ENCODE data around the gene EXOSC10. TPM values are rescaled to one million over a fixed set of nuclear protein-coding genes. Genes with fewer than 3 reads are reported as not detected.
"Not testable (repeated sequence)": the region's sequence is repeated elsewhere in the genome, so short reads cannot be mapped to it uniquely, and the experiment has no call there.

The EXOSC10 gene
- total and polyA plus RNA-seq, 2 of the 4 experiments (the other 2 are of a cell fraction): 64.5 to 66.0 TPM

- Histone ChIP-seq H3K4me2 (ENCODE audit: low read depth, low read length) (no peak overlapping the region), H3K56ac (ENCODE audit: extremely low read depth, insufficient read depth, low read length) (no peak overlapping the region), H3K27ac (ENCODE audit: insufficient read depth, low read length) (no peak overlapping the region), H3K18ac (ENCODE audit: low read depth, low read length) (no peak overlapping the region), H3K9ac (ENCODE audit: low read depth, low read length) (no peak overlapping the region), H2BK15ac (ENCODE audit: low read depth, low read length) (no peak overlapping the region), H3K4me3 (ENCODE audit: insufficient read depth, low read depth, low read length) (no peak overlapping the region), H4K5ac (ENCODE audit: low read depth, low read length) (no peak overlapping the region), H3K4me1 (ENCODE audit: control insufficient read depth, insufficient read depth, low read length) (no peaks in the 10 kb centered on the region), H4K8ac (ENCODE audit: low read depth in 2 of 2, low read length in 2 of 2) (no peak overlapping the region), H2BK20ac (ENCODE audit: low read depth, low read length) (no peak overlapping the region), H2BK120ac (ENCODE audit: low read depth, low read length) (no peak overlapping the region), H3K27me3 (ENCODE audit: control insufficient read depth, insufficient read depth, low read length) (no peaks in the 10 kb centered on the region), H2AFZ (replicated peaks; ENCODE audit: low read length, poor library complexity) (no peak overlapping the region), H3K36me3 (ENCODE audit: control insufficient read depth, insufficient read depth, low read length) (peaks cover 65% of the 10 kb centered on the region), H3K9me3 (ENCODE audit: control insufficient read depth, insufficient read depth, low read length) (no peaks in the 10 kb centered on the region), H4K91ac (ENCODE audit: insufficient read depth, low read depth, low read length) (no peak overlapping the region), H3K23ac (ENCODE audit: low read depth, low read length) (no peak overlapping the region), H3K14ac (replicated peaks; ENCODE audit: low read depth, low read length) (no peak overlapping the region), H2AK9ac (replicated peaks; ENCODE audit: low read depth, low read length, poor library complexity) (no peak overlapping the region), H2AK5ac (ENCODE audit: low read depth, low read length) (no peak overlapping the region), H2BK5ac (ENCODE audit: low read depth, low read length, poor library complexity, severe bottlenecking) (no peak overlapping the region), H4K20me1 (ENCODE audit: insufficient read depth, low read length) (peaks cover 32% of the 10 kb centered on the region), H3K79me1 (ENCODE audit: low read depth in 1 of 2, low read length in 2 of 2) (peaks cover 11 to 26% of the 10 kb centered on the region in 2 experiments; a peak in 3 of 4 replicates), H3K4ac (ENCODE audit: low read depth, low read length) (no peak overlapping the region), H3K9me1 (ENCODE audit: insufficient read depth, low read length) (no peaks in the 10 kb centered on the region)
- no CpG with 5 or more reads among the region's 7 CpGs for WGBS, 2 experiments (ENCODE audit: extremely low coverage in 2 of 2, insufficient read length in 1 of 2)
- no TSS peak for BruUV-seq (replicated peaks)
- intact Hi-C loops (cut with micrococcal nuclease) (no loop called here), in situ Hi-C loops (cut with MboI; ENCODE audit: low sequenced_read_pairs) (no loop called here), dilution Hi-C loops (cut with HindIII; ENCODE audit: low sequenced_read_pairs, unreplicated experiment) (no loop called here)
- DNase-seq: no peak
- no peak for ATAC-seq (ENCODE audit: low read depth)
- TF ChIP-seq CTCF (conservative IDR thresholded peaks at IDR 0.05; ENCODE audit: low read depth, low read length): no peak
- no peak for TF ChIP-seq RCOR1 (IDR thresholded peaks at IDR 0.05; ENCODE audit: insufficient replicate concordance, low read length)
- no peak for TF ChIP-seq RAD21 (IDR thresholded peaks at IDR 0.05; ENCODE audit: low read length)
- no peak for TF ChIP-seq SMC3 (IDR thresholded peaks at IDR 0.05; ENCODE audit: low read depth, low read length)
- TF ChIP-seq, protein P1, sequence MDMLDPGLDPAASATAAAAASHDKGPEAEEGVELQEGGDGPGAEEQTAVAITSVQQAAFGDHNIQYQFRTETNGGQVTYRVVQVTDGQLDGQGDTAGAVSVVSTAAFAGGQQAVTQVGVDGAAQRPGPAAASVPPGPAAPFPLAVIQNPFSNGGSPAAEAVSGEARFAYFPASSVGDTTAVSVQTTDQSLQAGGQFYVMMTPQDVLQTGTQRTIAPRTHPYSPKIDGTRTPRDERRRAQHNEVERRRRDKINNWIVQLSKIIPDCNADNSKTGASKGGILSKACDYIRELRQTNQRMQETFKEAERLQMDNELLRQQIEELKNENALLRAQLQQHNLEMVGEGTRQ (IDR thresholded peaks at IDR 0.05; ENCODE audit: low read depth, low read length): no peak
- TF ChIP-seq BHLHE40 (IDR thresholded peaks at IDR 0.05; ENCODE audit: low read depth, low read length): no peak
- ChIA-PET POLR2A (ENCODE audit: unreplicated experiment) (no interaction called here), CTCF (no interaction called here)
These were observed 79.7 kb downstream of the EXOSC10 start for GRCh38 chr1:11019971-11020370.

DNA sequence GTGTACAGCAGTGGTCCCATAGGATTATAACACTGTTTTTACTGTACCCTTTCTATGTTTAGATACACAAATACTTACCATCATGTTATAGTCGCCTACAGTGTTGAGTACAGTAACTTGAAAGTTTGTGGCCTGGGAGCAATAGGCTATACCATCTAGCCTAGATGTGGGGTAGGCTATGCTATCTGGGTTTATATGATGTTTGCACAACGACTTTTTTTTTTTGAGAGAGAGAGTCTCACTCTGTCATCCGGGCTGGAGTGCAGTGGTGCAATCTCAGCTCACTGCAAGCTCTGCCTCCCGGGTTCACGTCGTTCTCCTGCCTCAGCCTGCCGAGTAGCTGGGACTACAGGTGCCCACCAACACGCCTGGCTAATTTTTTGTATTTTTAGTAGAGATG is 80.3 kb downstream of the EXOSC10 start:
- H3K4me2 ChIP-seq (ENCODE audit: low read depth, low read length); BruUV-seq (replicated peaks); H3K18ac ChIP-seq (ENCODE audit: low read depth, low read length); H3K27me3 ChIP-seq (ENCODE audit: control insufficient read depth, insufficient read depth, low read length); intact Hi-C loops (cut with micrococcal nuclease); H2BK15ac ChIP-seq (ENCODE audit: low read depth, low read length); H3K23ac ChIP-seq (ENCODE audit: low read depth, low read length); H3K56ac ChIP-seq (ENCODE audit: extremely low read depth, insufficient read depth, low read length); H3K27ac ChIP-seq (ENCODE audit: insufficient read depth, low read length); H3K4me1 ChIP-seq (ENCODE audit: control insufficient read depth, insufficient read depth, low read length); DNase-seq; in situ Hi-C loops (cut with MboI; ENCODE audit: low sequenced_read_pairs); H4K8ac ChIP-seq (ENCODE audit: low read depth in 2 of 2, low read length in 2 of 2); H3K14ac ChIP-seq (replicated peaks; ENCODE audit: low read depth, low read length); POLR2A ChIA-PET (ENCODE audit: unreplicated experiment); CTCF ChIA-PET; dilution Hi-C loops (cut with HindIII; ENCODE audit: low sequenced_read_pairs, unreplicated experiment); H3K9me1 ChIP-seq (ENCODE audit: insufficient read depth, low read length); H2AK5ac ChIP-seq (ENCODE audit: low read depth, low read length); H2AK9ac ChIP-seq (replicated peaks; ENCODE audit: low read depth, low read length, poor library complexity); H3K9me3 ChIP-seq (ENCODE audit: control insufficient read depth, insufficient read depth, low read length); H3K4ac ChIP-seq (ENCODE audit: low read depth, low read length); H2BK5ac ChIP-seq (ENCODE audit: low read depth, low read length, poor library complexity, severe bottlenecking); H3K9ac ChIP-seq (ENCODE audit: low read depth, low read length); H2BK120ac ChIP-seq (ENCODE audit: low read depth, low read length); H3K4me3 ChIP-seq (ENCODE audit: insufficient read depth, low read depth, low read length); H4K91ac ChIP-seq (ENCODE audit: insufficient read depth, low read depth, low read length); ATAC-seq (ENCODE audit: low read depth); H4K5ac ChIP-seq (ENCODE audit: low read depth, low read length); H2AFZ ChIP-seq (replicated peaks; ENCODE audit: low read length, poor library complexity); H2BK20ac ChIP-seq (ENCODE audit: low read depth, low read length): not testable (repeated sequence)
- peaks cover 66% of the 10 kb centered on the region for H3K36me3 ChIP-seq (ENCODE audit: control insufficient read depth, insufficient read depth, low read length)
- peaks cover 38% of the 10 kb centered on the region for H4K20me1 ChIP-seq (ENCODE audit: insufficient read depth, low read length)
- no CpG with 5 or more reads among the region's 8 CpGs for WGBS, 2 experiments (ENCODE audit: extremely low coverage in 2 of 2, insufficient read length in 1 of 2)
- peaks cover 11 to 32% of the 10 kb centered on the region in 2 experiments; a peak in 3 of 4 replicates for H3K79me1 ChIP-seq (ENCODE audit: low read depth in 1 of 2, low read length in 2 of 2)

Data from IMR-90 (cell line).